Vagina (tissue), 2 donors: ENCODE data around the gene DDB1. TPM values are rescaled to one million over a fixed set of nuclear protein-coding genes. Genes with fewer than 3 reads are reported as not detected.

ENCODE experiments used
- DNase-seq, 2 donors: peaks; one replicate each; pipeline ENCODE4 v3.0.0-alpha.2; 2017; ENCODE audit errors: extremely low spot score in 2 of 2
- H3K27ac ChIP-seq: fragments of 200-600 bp; sonication (generic); one replicate; pipeline ENCODE4 v1.5.1; 2019
- H3K27me3 ChIP-seq: fragments of 200-600 bp; sonication (generic); one replicate; pipeline ENCODE4 v1.5.1; 2019
- H3K36me3 ChIP-seq, 2 donors: fragments of 200-600 bp; sonication (generic); one replicate each; pipeline ENCODE4 v1.5.1; 2017 to 2019
- H3K4me1 ChIP-seq: fragments of 200-600 bp; sonication (generic); one replicate; pipeline ENCODE4 v1.5.1; 2019
- H3K4me3 ChIP-seq, 2 donors: fragments of 200-600 bp; sonication (generic); 1 replicate in 1 of 2; 2 replicates in 1 of 2; pipeline ENCODE4 v1.5.1; 2016 to 2019
- H3K9me3 ChIP-seq: fragments of 200-600 bp; sonication (generic); one replicate; pipeline ENCODE4 v1.5.1; 2019
- CTCF ChIP-seq, 3 experiments: fragments of 450-650 bp in 2 of 3; fragments of 200-600 bp in 1 of 3; sonication (generic) in 1 of 3; IDR thresholded peaks; one replicate each; pipeline ENCODE4 v1.5.1; 2017 to 2019; ENCODE audit warnings: antibody characterized with exemption in 3 of 3, mild to moderate bottlenecking in 2 of 3, moderate library complexity in 2 of 3
- POLR2A ChIP-seq, 2 donors: fragments of 450-650 bp; IDR thresholded peaks; one replicate each; pipeline ENCODE4 v1.6.1; 2017; ENCODE audit warnings: antibody characterized with exemption in 2 of 2, mild to moderate bottlenecking in 2 of 2, moderate library complexity in 2 of 2
- POLR2AphosphoS5 ChIP-seq, 2 donors: sonication (generic); formaldehyde crosslinking; IDR thresholded peaks; one replicate each; pipeline ENCODE4 v1.9.0; 2017; ENCODE audit warnings: antibody characterized with exemption in 2 of 2, mild to moderate bottlenecking in 2 of 2, low read depth in 1 of 2; ENCODE audit not compliant: insufficient read depth in 1 of 2
- intact Hi-C: fragments of 100-400 bp; cut with DNase I; formaldehyde crosslinking; loops from one replicate; pipeline ENCODE4 v1.15.1; 2023
- total RNA-seq: library from RNA; depleted of rRNA; stranded (reverse); fragments of >200 nt; gene quantifications from one replicate; pipeline ENCODE4 v1.2.3, GENCODE V29; 2016

Gene DDB1
- total RNA-seq, 1 donor from 2014 or later, result 132 TPM

DNA sequence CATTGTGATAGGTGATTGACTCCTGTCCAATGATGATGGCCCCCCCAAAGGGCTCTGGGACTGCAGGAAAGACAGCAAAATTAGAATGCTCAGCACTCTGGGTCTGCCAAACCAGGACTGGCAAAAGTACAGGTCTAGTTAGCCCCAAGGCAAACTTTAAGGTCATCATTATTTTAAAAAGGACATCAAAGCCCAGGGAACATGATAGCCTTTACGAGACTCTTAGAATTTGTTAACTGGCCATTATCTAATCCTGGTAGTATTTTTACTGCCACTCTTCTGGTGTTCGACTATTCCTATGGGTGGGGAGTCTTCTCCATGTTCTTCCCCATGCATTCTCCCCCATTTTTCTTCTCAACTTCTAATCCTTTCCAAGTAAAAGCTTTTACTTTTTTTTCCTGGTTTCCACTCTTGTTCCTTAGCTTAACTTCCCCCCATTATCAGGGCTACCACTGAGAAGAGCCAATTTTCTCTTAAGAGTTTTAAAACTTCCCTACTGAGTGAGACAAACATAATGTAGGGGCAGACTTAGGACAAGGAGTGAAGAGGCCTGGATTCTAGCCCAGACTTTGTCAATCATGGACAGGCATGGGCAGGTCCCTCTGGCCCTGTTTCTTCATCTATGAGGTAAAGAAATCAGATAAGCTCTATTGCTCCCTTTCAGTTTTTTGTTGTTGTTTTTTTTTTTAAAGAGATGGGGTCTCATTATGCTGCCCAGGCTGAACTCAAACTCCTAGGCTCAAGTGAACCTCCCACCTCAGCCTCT lies 7.1 kb downstream of the DDB1 start:
- H3K27ac ChIP-seq, result no peak overlapping the region
- H3K36me3 ChIP-seq, result peaks cover 0 to 76% of the 10 kb centered on the region in 2 donors
- DNase-seq, result no peak
- H3K27me3 ChIP-seq, result no peaks in the 10 kb centered on the region
- no peak overlapping the region for H3K4me3 ChIP-seq
- H3K4me1 ChIP-seq, result peaks cover 40% of the 10 kb centered on the region
- TF ChIP-seq CTCF (IDR thresholded peaks at IDR 0.05), result no peak
- TF ChIP-seq POLR2AphosphoS5 (IDR thresholded peaks at IDR 0.05; ENCODE audit: insufficient read depth in 1 of 2, low read depth in 1 of 2), result no peak
- no peak for TF ChIP-seq POLR2A (IDR thresholded peaks at IDR 0.05)
- H3K9me3 ChIP-seq, result no peaks in the 10 kb centered on the region
- intact Hi-C loops, result no loop called here

GRCh38 chr11:61315260-61315659 lies 17.6 kb downstream of the DDB1 start:
- no peak for TF ChIP-seq POLR2A (IDR thresholded peaks at IDR 0.05)
- no peak for TF ChIP-seq POLR2AphosphoS5 (IDR thresholded peaks at IDR 0.05; ENCODE audit: insufficient read depth in 1 of 2, low read depth in 1 of 2)
- no peak for TF ChIP-seq CTCF (IDR thresholded peaks at IDR 0.05)
- Histone ChIP-seq H3K4me1 (no peaks in the 10 kb centered on the region), H3K27me3 (no peaks in the 10 kb centered on the region), H3K4me3 (no peak overlapping the region), H3K36me3 (peaks cover 0 to 91% of the 10 kb centered on the region in 2 donors), H3K9me3 (no peaks in the 10 kb centered on the region), H3K27ac (no peak overlapping the region)
- intact Hi-C loops, result no loop called here
- DNase-seq, result no peak

- Histone ChIP-seq H3K27ac (no peak overlapping the region), H3K27me3 (no peaks in the 10 kb centered on the region), H3K4me1 (no peaks in the 10 kb centered on the region), H3K36me3 (peaks cover 0 to 96% of the 10 kb centered on the region in 2 donors), H3K4me3 (no peak overlapping the region), H3K9me3 (no peaks in the 10 kb centered on the region)
- TF ChIP-seq POLR2A (IDR thresholded peaks at IDR 0.05) (no peak), POLR2AphosphoS5 (IDR thresholded peaks at IDR 0.05; ENCODE audit: insufficient read depth in 1 of 2, low read depth in 1 of 2) (no peak), CTCF (IDR thresholded peaks at IDR 0.05) (no peak)
- DNase-seq, result no peak
- intact Hi-C loops, result no loop called here
Measured at GRCh38 chr11:61310749-61311148, 22.2 kb downstream of the DDB1 start.

DNA sequence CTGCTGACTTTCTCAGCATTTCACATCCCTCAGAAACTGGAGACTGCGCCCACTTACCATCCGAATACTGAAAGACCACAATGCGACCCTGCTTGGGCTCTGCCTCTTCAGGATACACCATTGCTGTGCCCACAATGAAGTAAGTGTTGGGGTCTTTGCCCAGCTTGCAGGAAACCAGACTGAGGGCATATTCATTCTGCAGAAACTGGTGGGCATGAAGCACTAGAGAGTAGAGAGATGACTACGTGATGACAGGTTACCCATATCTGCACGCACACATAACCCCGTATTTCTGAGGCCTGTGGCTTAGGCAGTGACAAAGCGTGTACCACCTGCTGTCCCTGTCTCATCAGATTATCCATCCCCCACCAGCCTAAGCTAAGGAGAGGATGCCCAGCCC lies 23.2 kb downstream of the DDB1 start:
- intact Hi-C loops, result no loop called here
- Histone ChIP-seq H3K36me3 (peaks cover 0 to 93% of the 10 kb centered on the region in 2 donors), H3K4me1 (no peaks in the 10 kb centered on the region), H3K27ac (no peak overlapping the region), H3K4me3 (no peak overlapping the region), H3K9me3 (no peaks in the 10 kb centered on the region), H3K27me3 (no peaks in the 10 kb centered on the region)
- TF ChIP-seq POLR2AphosphoS5 (IDR thresholded peaks at IDR 0.05; ENCODE audit: insufficient read depth in 1 of 2, low read depth in 1 of 2), result no peak
- no peak for TF ChIP-seq POLR2A (IDR thresholded peaks at IDR 0.05)
- no peak for TF ChIP-seq CTCF (IDR thresholded peaks at IDR 0.05)
- no peak for DNase-seq

DNA sequence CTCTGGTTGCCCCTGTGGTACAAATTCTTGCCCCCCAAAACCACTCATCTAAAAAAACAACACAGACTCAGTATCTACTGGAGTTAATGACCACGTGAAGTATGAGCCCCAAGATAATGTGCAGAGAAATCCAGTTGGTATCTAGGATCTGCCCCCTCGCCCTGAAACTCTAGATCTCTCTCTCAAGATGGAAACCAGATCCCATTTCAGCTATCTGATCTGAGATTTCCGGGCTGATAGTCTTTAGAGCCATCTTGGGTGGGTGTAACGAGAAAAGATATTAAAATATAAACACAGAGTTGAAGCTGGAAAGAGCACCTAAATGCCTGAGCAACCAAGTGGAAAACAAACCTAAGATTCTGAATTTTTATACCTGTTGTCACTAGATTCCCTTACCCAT lies 23.8 kb downstream of the DDB1 start:
- Histone ChIP-seq H3K4me3 (no peak overlapping the region), H3K27me3 (no peaks in the 10 kb centered on the region), H3K36me3 (peaks cover 0 to 87% of the 10 kb centered on the region in 2 donors), H3K4me1 (no peaks in the 10 kb centered on the region), H3K27ac (no peak overlapping the region), H3K9me3 (no peaks in the 10 kb centered on the region)
- intact Hi-C loops, result no loop called here
- DNase-seq, result no peak
- no peak for TF ChIP-seq CTCF (IDR thresholded peaks at IDR 0.05)
- no peak for TF ChIP-seq POLR2AphosphoS5 (IDR thresholded peaks at IDR 0.05; ENCODE audit: insufficient read depth in 1 of 2, low read depth in 1 of 2)
- no peak for TF ChIP-seq POLR2A (IDR thresholded peaks at IDR 0.05)
